Gastrocnemius medialis (tissue), 4 donors: Measurements from ENCODE around the gene VEZF1.

ENCODE experiments used
- CTCF ChIP-seq, 5 experiments: fragments of 450-650 bp in 3 of 5; fragments of 200-600 bp in 2 of 5; sonication (generic) in 2 of 5; IDR thresholded peaks in 4 of 5; conservative IDR thresholded peaks in 1 of 5; 1 replicate in 4 of 5; 2 replicates in 1 of 5; pipeline ENCODE4 v1.5.1; 2016 to 2019; ENCODE audit warnings: antibody characterized with exemption in 5 of 5, mild to moderate bottlenecking in 3 of 5, moderate library complexity in 3 of 5
- POLR2A ChIP-seq, 2 donors: fragments of 450-650 bp; IDR thresholded peaks; one replicate each; pipeline ENCODE4 v1.6.1; 2017; ENCODE audit warnings: antibody characterized with exemption in 2 of 2, mild to moderate bottlenecking in 2 of 2, moderate library complexity in 2 of 2

GRCh38 chr17:57925361-57925990 lies 62.6 kb downstream of the VEZF1 start:
- TF ChIP-seq POLR2A (IDR thresholded peaks at IDR 0.05): no peak
- no peak for TF ChIP-seq CTCF (IDR thresholded peaks at IDR 0.05 in 4 of 5, conservative IDR thresholded peaks at IDR 0.05 in 1 of 5)
